Central memory CD8-positive, alpha-beta T cell (primary cell): ENCODE results near the gene NOMO2.
"Not testable (repeated sequence)": the region's sequence is repeated elsewhere in the genome, so short reads cannot be mapped to it uniquely, and the experiment has no call there.

Experiments used
- ATAC-seq: fragments of 150-1000 bp; cut with Tn5 transposase; replicated peaks from 2 replicates; pipeline ENCODE4 v1.10.0; 2022; ENCODE audit warnings: mild to moderate bottlenecking, moderate FRiP score, moderate number of reproducible peaks; ENCODE audit not compliant: poor library complexity, severe bottlenecking; ENCODE audit errors: extremely low read depth
- DNase-seq, 2 donors: peaks; one replicate each; pipeline ENCODE4 v3.0.0; 2021; ENCODE audit warnings: low spot score in 2 of 2
- H3K27ac Mint-ChIP-seq: one replicate; pipeline ENCODE4 v1.8.0; 2022; ENCODE audit warnings: low read depth, mild to moderate bottlenecking, moderate library complexity, mixed read lengths
- H3K27me3 Mint-ChIP-seq: one replicate; pipeline ENCODE4 v1.8.0; 2022; ENCODE audit warnings: mixed read lengths
- H3K36me3 Mint-ChIP-seq: one replicate; pipeline ENCODE4 v1.8.0; 2022; ENCODE audit warnings: mild to moderate bottlenecking, moderate library complexity, mixed read lengths; ENCODE audit not compliant: insufficient read depth
- H3K4me1 Mint-ChIP-seq: one replicate; pipeline ENCODE4 v1.8.0; 2022; ENCODE audit warnings: mixed read lengths
- H3K4me3 Mint-ChIP-seq: one replicate; pipeline ENCODE4 v1.8.0; 2022; ENCODE audit warnings: mild to moderate bottlenecking, moderate library complexity, mixed read lengths
- H3K9me3 Mint-ChIP-seq: one replicate; pipeline ENCODE4 v1.8.0; 2022; ENCODE audit warnings: mixed read lengths

The NOMO2 gene

GRCh38 chr16:18570529-18571306 lies 8.8 kb upstream of the NOMO2 start:
- H3K9me3 Mint-ChIP-seq, H3K27me3 Mint-ChIP-seq, ATAC-seq, H3K36me3 Mint-ChIP-seq, DNase-seq, H3K4me1 Mint-ChIP-seq, H3K4me3 Mint-ChIP-seq, H3K27ac Mint-ChIP-seq: not testable (repeated sequence)

GRCh38 chr16:18560416-18561220 lies 1.3 kb downstream of the NOMO2 start:
- H3K4me3 Mint-ChIP-seq: peak overlapping the region; percentile 52
- not testable (repeated sequence) for H3K9me3 Mint-ChIP-seq, H3K27me3 Mint-ChIP-seq, H3K4me1 Mint-ChIP-seq, H3K36me3 Mint-ChIP-seq, ATAC-seq, H3K27ac Mint-ChIP-seq, DNase-seq

- H3K4me3 Mint-ChIP-seq, H3K27ac Mint-ChIP-seq, DNase-seq, H3K27me3 Mint-ChIP-seq, H3K9me3 Mint-ChIP-seq, H3K4me1 Mint-ChIP-seq, ATAC-seq: not testable (repeated sequence)
- peaks cover 12% of the 10 kb centered on the region for H3K36me3 Mint-ChIP-seq
Observed at GRCh38 chr16:18553671-18554070, 8.2 kb downstream of the NOMO2 start.

- not testable (repeated sequence) for H3K4me3 Mint-ChIP-seq, H3K36me3 Mint-ChIP-seq, H3K4me1 Mint-ChIP-seq, H3K27me3 Mint-ChIP-seq, H3K9me3 Mint-ChIP-seq, DNase-seq, H3K27ac Mint-ChIP-seq, ATAC-seq
Observed at GRCh38 chr16:18547382-18547781, 14.5 kb downstream of the NOMO2 start.

- H3K9me3 Mint-ChIP-seq, ATAC-seq, H3K27me3 Mint-ChIP-seq, H3K36me3 Mint-ChIP-seq, H3K27ac Mint-ChIP-seq, H3K4me1 Mint-ChIP-seq, H3K4me3 Mint-ChIP-seq, DNase-seq: not testable (repeated sequence)
Observed at GRCh38 chr16:18546853-18547252, 15.0 kb downstream of the NOMO2 start.

DNA sequence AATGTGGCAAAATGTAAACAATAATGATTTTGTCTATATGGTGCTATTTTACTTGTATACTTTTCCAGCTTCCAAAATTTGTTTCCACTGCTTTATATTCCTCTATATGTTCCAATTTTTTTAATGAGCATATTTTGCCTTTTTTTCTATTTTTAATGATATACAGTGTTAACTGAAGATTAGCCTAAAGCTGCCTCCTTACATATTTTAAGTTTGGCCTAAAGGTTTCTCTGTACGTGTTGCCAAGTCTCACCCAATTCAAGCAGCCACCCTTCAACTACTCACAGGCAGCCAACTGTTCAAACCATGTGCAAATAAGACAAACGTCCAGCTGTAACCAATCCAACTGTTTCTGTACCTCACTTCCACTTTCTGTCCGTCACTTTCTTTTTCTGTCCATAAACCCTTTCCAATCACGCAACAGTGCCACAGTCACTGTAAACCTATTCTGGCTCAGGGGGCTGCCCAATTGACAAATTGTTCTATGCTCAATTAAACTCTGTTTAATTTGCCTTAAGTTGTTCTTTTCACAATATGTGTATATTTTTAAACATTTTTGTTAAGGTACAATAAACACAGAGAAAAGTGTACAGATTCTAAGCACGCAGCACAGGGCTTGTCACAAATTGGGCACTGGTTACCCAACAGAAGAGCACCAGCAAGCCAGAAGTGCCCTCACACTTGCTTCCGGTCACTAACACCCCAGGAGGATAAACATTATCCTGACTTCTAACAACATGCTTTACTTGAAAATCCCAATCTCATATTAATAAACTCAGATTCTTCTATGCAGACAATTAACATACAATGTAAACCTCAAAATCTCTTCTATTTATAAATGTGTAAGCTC lies 17.4 kb downstream of the NOMO2 start:
- not testable (repeated sequence) for DNase-seq, H3K27me3 Mint-ChIP-seq, H3K9me3 Mint-ChIP-seq, H3K4me1 Mint-ChIP-seq, H3K27ac Mint-ChIP-seq, ATAC-seq, H3K4me3 Mint-ChIP-seq
- H3K36me3 Mint-ChIP-seq: peaks cover 10% of the 10 kb centered on the region

GRCh38 chr16:18541912-18542311 lies 20.0 kb downstream of the NOMO2 start:
- not testable (repeated sequence) for H3K9me3 Mint-ChIP-seq, DNase-seq, H3K27ac Mint-ChIP-seq, H3K27me3 Mint-ChIP-seq, H3K4me3 Mint-ChIP-seq, ATAC-seq, H3K4me1 Mint-ChIP-seq
- peaks cover 11% of the 10 kb centered on the region for H3K36me3 Mint-ChIP-seq

DNA sequence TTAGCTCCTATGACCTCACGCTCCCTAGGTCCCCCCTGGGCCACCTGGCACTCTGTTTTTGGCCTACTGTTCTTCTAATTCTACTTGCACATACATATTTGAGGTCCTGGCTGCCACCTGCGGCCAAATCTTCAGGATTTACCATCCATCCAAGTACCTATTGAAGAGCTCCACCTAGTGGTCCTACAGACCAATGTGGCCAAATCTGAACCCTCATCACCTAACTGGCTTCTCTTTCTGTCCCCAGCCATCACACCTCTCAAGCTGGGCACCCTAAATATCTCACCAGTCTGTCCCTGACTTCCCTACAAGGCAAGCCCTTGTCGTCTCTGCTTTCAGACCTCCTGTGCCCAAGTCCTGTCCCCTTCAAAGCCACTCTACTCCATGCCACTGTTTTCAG lies 24.9 kb downstream of the NOMO2 start:
- not testable (repeated sequence) for H3K4me1 Mint-ChIP-seq, H3K27me3 Mint-ChIP-seq, H3K9me3 Mint-ChIP-seq, H3K4me3 Mint-ChIP-seq, DNase-seq, ATAC-seq
- Mint-ChIP-seq H3K36me3 (peaks cover 23% of the 10 kb centered on the region), H3K27ac (peak overlapping the region; percentile 30)

DNA sequence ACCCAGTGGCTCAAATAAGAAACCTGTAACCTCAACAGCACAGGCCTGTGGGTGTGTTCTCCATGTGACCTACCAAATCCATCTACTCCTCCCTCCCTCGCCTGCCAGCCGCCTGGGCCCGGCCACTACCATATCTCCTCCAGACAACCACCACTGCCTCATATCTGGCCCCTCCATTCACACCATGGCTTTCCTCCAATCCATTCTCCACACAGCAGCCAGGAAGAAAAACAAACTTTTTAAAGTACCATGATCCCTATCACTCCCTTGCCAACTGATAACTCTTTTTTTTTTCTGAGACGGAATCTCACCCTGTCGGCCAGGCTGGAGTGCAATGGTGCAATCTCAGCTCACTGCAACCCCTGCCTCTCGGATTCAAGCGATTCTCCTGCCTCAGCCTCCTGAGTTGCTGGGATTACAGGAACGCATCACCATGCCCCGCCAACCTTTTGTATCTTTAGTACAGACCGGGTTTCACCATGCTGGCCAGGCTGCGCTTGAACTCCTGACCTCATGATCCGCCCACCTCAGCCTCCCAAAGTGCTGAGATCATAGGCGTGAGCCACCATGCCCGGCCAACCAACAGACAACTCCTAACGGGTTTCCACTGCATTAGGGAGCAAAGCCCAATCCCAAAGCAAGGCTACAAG lies 26.3 kb downstream of the NOMO2 start:
- not testable (repeated sequence) for H3K27ac Mint-ChIP-seq, ATAC-seq, H3K4me3 Mint-ChIP-seq, H3K9me3 Mint-ChIP-seq, H3K4me1 Mint-ChIP-seq, DNase-seq, H3K27me3 Mint-ChIP-seq
- peaks cover 23% of the 10 kb centered on the region for H3K36me3 Mint-ChIP-seq

GRCh38 chr16:18534308-18534707 lies 27.6 kb downstream of the NOMO2 start:
- H3K4me3 Mint-ChIP-seq, H3K4me1 Mint-ChIP-seq, H3K9me3 Mint-ChIP-seq, DNase-seq, H3K27ac Mint-ChIP-seq, ATAC-seq, H3K27me3 Mint-ChIP-seq: not testable (repeated sequence)
- peaks cover 21% of the 10 kb centered on the region for H3K36me3 Mint-ChIP-seq

- peaks cover 23% of the 10 kb centered on the region for H3K36me3 Mint-ChIP-seq
- DNase-seq, H3K27me3 Mint-ChIP-seq, H3K27ac Mint-ChIP-seq, H3K4me1 Mint-ChIP-seq, H3K9me3 Mint-ChIP-seq, H3K4me3 Mint-ChIP-seq, ATAC-seq: not testable (repeated sequence)
Observed at GRCh38 chr16:18531323-18531722, 30.6 kb downstream of the NOMO2 start.

DNA sequence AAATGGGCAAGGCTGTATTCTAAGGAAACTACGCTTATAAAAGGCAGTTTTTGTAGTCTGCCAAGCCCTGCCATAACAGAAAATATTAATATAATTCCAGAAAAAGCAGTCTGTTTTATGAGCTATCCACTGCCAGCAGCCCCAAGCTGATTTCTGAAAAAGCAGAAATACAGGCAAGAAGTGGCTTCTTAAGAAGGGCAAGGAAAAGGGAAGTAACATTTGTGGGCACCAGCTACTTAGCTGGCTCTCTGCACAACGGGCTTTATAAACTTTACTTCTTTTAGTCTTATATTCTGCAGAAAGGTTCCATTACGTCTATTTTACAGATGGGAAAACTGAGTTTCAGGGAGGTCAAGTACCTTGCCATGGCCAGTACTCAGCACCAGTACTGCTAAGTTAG lies 31.6 kb downstream of the NOMO2 start:
- ATAC-seq, H3K27ac Mint-ChIP-seq, DNase-seq, H3K4me3 Mint-ChIP-seq, H3K4me1 Mint-ChIP-seq, H3K9me3 Mint-ChIP-seq, H3K27me3 Mint-ChIP-seq: not testable (repeated sequence)
- H3K36me3 Mint-ChIP-seq: peaks cover 17% of the 10 kb centered on the region
